Stimulated activated CD4-positive, alpha-beta T cell treated with anti-CD3 and anti-CD28 coated beads, Interleukin-4, amount 100 ng/mL, for 48 hours (primary cell): Measurements from ENCODE around the gene OCEL1.

Experiments
- DNase-seq, 2 donors: peaks; one replicate each; pipeline ENCODE4 v3.0.0-alpha.2; 2020; ENCODE audit warnings: low read depth in 2 of 2

OCEL1 gene

GRCh38 chr19:17240062-17240752, 14.2 kb downstream of the OCEL1 start:
- no peak for DNase-seq

GRCh38 chr19:17240826-17241399, 14.9 kb downstream of the OCEL1 start:
- DNase-seq = no peak

DNA sequence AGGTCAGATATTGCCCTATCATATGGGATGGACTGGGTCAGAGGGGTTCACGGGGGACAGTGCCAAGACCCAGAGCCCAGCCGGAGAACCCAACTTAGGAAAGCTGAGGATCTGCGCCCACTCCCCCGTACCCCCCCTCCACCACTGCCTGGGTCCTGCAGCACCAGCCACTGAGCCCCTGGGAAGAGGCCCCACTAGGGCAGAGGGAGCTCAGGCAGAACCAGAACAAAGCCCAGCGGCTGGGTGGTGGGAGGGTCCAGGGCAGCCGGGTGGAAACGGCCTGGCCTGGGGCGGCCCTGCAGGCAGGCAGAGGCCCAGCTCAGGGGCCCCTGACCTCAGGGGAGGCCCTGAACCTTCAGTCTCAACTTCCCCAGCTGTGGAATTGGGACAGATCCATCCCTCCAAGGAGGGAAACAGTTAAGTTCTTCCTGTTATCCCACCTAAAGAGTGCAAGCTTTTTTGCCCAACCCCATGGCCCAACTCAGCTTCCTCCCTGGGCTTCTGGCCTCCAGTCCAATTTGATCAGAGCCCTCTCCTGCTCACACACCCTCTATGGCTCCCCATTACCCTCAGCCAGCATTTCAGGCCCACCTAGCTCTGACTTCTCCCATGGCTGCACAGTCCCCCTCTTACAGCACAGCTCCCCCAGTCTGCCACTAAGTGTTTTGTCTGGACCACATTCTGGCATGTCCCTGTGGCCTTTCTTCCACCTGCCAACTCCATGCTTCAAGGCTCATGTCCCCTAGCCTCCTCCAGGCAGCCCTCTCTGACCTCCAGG, 16.6 kb downstream of the OCEL1 start:
- DNase-seq = no peak

DNA sequence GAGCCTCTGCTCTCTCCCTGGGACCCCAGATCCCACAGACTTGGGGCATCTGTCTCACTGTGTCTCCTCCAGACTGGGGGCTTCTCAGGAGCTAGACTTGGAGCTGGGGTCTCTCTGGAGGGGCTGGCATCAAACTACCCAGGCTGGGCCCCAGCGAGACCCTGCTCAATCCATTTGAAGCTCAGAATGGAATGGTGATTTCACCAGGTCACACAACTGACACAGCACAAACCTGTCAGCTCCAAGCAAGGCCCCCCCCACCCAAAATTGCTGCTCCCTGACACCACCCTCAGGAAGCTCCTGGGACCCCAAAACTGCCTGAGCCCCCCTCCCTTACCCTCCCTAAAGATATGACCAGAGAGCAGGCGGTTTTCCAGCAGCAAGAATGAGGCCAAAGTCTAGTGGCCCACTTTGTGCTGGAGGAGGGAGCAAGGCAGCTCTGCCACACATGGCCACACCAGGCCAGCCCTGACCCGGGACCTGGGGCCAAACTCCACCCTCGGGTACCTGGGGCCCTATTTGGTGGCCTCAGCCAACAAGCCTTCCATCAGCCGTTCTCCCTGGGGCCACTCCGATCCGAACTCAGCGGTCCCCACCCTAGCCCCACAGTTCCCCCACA, 17.3 kb downstream of the OCEL1 start:
- DNase-seq = no peak

DNA sequence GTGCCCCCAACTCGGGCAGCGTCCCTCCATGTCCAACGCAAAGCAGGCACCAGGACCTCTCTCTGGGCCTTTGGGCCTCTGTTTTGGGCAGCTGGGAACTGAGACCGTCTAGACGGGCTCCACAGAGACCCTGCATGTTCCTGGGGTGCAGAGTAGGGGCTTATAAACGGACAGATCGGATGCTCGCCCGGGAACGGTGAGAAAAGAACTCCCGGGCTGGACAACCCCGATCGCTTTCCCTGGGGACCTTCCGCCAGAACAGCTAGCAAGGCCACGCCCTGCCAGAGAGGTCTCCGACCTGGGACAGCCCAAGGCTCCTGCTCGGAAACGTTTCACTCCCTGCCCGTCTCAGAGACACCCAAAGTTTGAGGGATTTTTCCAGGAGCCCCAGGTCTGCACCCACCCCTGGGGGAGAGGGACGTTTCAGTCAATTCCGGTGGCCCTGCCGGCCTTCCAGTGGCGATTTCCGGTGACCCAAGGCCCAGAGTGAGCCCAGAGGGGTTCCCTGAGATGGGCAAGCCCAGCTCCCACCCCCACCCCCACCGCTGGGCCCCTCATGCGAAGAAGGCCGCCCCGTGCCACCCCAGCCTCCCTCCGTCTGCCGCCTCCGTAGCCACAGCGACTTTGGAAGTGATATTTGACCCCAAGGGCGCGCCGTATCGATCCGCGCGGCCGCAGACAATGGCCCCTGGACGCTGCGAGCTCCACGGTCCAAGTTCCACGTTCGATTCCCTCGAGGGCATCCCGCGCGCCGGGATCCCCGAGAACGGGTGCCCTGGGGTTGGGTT, 18.0 kb downstream of the OCEL1 start:
- no peak for DNase-seq

DNA sequence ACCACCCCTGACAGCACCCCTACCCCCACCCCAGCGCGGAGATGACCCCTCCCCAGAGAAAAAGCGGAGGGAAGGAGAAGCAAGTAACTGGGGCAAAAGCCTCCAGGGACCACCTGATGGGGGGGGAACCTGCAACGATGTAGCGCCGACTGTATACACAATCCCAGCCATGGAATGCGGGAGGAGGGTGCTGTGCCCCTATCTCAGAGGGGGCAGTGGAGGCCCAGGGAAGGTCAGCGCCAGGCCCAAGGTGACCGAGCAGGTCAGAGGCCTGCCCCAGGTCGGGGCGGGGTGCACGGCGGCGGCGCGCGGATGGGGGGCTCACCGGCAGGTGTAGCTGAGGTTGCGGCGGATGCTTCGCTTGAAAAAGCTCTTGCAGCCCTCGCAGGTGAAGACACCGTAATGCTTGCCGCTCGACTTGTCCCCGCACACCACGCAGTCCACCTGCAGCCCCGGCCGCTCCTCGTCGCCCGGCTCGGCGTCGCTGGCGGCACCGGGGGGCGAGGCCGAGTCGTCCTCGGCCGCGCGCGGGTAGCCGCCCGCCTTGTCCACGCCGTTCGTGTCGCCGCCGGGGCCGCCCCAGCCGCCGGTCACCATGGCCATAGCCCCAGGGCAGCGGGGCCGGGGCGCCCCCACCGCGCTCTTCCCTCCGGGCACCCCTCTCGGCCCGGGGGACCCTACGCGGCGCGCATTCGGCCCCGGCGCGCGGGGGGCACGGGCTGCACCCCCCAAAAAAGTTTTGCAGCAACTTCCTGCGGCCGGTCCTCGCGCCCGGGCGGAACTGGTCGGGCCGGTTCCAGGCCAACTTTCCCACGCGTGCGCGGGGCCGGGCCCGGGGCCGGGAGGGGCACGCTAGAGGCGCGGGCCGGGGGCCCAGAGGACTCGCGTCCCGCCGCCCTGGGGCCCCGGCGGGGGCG, 18.9 kb downstream of the OCEL1 start:
- DNase-seq = no peak

DNA sequence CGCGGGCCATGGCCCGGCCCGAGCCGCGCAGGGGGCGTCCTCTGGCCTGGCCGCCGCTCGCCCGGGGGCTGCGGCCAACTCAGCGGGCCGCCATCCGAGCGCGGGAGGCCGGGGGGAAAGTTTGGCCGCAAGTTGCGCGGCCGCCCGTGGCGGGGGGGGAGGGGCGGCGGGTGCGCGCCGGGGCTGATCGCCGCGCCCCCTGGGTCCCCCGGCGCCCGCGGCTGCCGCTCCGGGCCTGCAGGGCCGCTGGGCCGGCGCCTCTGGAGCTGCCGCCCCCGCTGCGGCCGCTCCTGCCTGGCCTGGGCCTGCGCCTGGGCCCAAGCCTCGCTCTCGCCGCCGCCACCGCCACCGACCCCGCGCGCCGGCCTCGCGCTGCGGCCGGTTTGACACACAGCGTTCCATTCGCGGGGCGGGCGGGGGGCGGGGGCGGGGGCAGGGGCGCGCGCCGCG, 19.5 kb downstream of the OCEL1 start, which contains the start of gene NR2F6:
TSS of gene NR2F6 (minus strand) at position 385 of the 450 bp plus-strand sequence. CDS start 699 bp downstream, outside the sequence.
- DNase-seq = no peak

DNA sequence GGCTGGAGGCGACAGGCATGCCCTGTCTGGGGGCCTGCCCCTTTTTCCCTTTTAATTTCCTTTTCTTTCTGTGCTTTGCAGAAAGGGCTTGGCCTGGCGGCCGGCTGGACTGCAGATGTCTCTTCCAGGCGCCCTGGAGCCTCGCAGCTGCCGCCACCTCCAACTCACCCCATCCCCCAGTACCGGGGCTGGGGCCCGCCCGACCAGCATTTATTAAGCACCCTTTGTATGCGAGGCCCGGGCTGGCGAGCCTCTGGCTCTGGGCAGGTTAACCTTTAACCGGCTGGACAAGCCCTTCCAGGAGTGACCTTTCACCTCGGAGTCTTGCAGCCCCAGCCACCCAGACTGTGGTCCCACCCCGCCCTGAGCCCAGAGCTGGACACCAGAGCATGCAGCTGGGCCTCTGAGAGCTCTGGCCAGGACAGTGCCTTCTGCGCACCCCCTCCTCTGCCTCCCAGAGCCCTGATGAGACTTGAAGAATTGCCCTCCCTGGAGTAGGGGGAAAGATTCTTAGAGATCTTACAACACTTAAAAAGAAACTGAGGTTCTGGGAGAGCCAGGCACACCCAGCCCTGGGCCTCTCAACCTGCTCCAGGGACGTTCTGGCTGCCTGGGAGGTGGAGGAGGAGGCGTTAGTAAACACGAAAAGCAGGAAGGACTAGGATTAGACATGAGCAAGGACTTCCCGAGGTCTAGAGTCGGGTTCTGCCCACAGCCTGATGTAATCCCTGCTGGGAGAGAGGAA, 20.8 kb downstream of the OCEL1 start:
- no peak for DNase-seq

GRCh38 chr19:17248011-17248776, 22.2 kb downstream of the OCEL1 start:
- no peak for DNase-seq

DNA sequence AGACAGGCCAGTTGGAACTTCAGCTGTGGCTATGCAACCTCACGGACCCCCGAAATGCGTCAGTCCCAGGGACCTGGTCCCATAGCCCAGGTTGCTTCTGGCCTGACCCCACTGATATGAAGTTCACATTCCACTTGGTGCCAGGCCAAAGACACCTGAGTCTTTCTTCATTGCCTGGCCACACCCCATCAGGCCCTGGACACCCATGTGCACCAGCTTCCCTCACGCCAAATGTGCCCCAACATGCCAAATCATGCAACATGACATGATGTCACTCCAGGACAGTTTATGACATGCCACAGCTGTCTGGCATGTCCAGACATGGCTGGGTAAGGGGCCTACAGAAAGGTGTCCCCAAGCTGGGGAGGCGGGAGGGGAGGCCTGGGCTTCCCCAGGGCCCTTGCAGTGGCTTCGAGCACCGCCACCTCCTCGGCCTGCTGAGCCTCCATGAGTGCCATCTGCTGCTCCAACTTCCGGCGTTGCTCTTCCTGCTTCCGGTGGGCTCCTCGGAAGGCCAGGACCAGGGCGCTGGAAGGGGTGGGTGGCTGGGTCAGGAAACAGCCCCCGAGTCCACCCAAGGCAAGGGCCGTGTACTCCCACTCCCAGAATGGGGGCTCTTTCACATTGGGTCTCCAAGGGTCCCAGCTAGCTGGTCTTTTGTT, 24.0 kb downstream of the OCEL1 start:
- no peak for DNase-seq

GRCh38 chr19:17254636-17255035, 28.6 kb downstream of the OCEL1 start:
- no peak for DNase-seq

GRCh38 chr19:17255150-17255621, 29.2 kb downstream of the OCEL1 start:
- DNase-seq = no peak

DNA sequence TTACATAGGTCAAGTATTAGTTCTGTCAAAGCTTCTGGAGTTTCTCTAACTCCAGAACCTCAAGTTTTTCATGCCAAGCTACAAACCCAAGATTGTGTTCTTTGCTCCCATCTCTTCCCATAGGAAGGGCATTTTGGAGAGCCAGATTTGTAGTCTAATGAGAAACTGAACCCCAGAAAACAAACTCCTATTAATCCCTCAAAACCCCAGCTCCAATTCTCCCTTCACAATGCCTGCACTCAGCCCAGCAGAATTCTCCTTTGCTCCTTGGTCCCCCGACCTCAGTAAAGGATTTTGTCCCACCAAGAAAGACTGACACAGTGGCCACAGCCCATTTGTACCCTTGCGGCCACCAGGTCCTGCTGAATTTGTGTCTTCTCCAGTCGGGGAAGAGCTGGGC, 30.1 kb downstream of the OCEL1 start:
- DNase-seq = no peak

DNA sequence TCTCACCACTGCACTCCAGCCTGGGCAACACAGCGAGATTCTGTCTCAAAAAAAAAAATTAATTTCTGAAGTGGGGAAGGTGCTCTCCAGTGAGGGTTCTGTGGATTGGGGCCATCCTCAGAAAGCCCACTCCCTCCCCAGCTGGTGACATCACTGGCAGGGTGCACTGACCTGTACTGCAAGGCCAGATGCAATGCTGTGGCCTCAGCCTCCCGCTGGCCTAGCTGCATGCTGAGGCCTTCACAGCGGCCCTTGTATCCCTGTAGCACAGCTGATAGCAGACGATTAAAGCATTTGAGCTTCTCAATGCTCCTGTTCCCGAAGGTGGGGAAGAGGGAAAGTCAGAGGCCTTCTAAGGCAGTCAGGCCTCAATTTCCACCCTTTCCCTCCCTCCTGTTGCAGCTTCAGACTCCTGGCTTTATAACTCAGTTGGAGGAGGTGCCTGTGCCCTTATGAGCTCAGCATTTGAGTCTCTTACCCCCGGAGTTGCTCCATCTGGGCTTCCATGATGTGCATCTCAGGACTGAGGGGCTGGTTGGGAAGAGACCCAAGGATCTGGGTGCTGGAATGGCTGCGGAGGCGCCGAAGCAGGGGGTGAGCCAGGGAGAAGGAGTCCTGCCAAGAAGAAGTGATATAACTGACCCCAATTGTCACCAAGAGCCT, 33.2 kb downstream of the OCEL1 start:
- no peak for DNase-seq

DNA sequence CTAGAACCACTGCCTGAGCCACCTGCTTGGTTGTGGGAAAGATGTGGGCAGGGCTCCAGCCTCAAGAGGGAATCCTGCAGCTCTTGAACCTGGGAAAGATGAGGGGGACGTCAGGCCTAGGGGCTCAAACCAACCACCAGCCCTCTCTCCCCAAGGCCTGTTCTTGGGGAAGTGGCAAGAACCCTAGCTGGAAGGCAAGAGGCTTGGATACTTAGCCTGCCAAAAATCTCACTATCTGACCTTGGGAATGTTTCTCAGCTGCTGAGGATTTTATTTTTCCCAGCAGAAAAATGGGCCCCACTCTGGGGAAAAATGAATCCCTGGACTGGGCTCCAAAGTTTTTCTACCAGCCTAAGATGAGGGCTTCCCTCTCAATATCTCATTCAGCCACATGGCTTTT, 33.9 kb downstream of the OCEL1 start:
- DNase-seq = no peak

GRCh38 chr19:17260842-17261325, 34.9 kb downstream of the OCEL1 start:
- peak; percentile 90 for DNase-seq

DNA sequence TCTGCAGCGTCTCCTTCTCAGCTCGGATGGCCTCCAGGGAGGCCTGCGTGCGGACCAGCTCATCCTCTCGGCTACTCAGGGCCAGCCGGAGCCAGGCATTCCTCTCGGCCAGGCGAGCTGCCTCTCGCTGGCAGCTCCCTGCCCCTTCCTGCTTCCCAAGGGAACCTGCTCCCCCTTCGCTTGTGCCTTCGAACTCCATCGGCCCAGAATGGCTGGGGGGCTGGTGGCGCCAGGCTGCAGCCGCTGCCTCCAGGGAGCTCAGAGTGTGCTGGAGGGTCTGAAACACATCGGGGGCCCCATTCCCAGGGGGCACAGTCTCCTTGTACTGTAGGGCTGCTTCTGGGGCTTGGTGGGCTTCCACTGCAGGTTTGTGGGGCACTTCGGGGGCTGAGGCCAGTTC, 36.5 kb downstream of the OCEL1 start:
- DNase-seq = no peak
